HG02870 (cell line): ENCODE measurements around the gene SIRPB2.

Source experiments
- ATAC-seq: cut with Tn5 transposase; IDR thresholded peaks from one replicate; pipeline ENCODE4 v1.9.1; 2021; ENCODE audit warnings: mild to moderate bottlenecking, moderate library complexity; ENCODE audit not compliant: unreplicated experiment

The SIRPB2 gene

DNA sequence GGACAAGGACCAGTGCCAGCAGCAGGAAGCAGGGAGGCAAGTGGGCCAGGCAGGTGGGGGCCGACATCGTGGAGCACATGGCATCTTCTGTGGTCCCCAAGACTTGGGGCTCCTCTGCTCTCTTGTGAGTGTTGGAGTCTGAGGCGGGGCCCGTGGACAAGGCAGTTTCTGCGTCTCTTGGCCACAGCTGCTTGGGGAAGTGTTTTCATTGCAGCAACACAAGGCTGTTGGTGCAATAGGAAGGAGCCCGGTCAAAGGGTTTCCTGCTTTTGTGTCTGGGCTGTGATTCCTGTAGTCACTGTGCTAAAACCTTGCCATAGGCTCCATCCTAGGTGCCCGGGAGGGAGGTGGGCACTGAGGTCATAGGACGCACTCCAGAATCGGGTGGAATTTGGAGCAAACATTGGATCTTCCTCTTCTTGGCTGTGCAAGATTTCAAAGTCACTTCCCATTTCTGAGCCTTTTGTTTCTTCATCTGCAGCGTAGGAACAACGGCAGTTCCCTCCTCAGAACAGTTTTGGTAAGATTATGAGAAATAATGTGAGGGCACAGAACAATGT lies at the start of gene SIRPB2:
Gene SIRPB2 (minus strand): TSS at position 140 of the 560 bp plus-strand sequence. CDS start 61 bp downstream, at position 79.
- ATAC-seq: no peak

DNA sequence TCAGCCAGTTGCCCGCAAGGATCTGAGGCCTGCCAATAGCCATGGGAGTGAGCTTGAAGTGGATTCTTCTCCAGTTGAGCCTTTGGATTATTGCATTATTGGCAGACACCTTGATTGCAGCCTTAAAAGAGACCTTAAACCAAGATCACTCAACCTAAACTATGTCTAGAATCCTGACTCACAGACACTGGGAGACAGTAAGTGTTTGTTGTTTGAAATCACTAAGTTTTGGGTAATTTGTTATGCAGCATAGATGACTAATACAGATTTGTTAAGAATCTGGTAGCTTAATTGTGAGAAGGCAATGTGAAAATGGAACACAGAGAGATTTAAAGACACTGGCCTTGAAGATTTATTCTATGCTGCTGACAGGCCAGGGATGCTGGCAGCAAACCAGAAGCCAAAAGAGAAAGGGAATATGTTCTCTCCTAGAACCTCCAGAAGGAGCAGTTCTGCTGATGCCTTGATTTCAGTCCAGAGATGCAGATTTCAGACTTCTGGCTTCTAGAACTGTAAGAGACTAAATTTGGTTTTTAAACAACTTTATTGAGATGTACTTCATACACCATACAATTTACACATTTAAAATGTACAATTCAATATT lies 48.7 kb upstream of the SIRPB2 start:
- no peak for ATAC-seq

DNA sequence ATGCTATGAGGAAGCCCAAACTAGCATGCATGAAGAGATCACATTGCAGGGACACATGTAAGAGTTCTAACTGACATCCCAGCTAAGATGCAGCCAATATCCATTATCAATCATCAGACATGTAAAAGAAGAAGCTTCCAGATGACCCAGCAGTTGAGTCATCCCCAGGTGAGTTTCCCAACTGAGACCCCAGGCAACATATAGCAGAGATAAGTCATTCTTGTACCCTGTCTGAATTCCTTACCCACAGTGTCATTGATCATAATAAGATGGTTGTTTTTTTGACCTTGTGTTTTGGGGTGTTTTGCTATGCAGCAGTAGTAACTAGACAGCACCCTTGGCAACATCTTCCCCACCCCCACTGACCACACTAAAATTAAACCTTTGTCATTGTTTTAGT lies 47.4 kb upstream of the SIRPB2 start:
- ATAC-seq: no peak

DNA sequence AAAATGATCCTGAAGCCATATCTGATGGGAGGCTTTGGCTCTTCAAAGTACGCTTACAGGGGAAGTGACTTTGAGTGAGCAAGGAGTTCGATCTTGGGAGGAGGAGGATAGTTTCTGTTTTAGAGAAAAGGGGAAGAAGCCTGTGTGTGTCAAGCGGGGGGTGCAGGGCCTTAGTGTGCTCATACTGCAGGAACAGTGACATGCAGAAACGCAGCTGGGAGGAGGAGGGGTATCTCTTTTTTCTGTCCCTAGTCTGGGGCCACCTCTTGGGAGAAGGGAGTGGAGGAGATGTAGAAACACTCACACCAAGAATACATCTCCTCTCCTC lies 46.5 kb upstream of the SIRPB2 start:
- ATAC-seq: no peak

DNA sequence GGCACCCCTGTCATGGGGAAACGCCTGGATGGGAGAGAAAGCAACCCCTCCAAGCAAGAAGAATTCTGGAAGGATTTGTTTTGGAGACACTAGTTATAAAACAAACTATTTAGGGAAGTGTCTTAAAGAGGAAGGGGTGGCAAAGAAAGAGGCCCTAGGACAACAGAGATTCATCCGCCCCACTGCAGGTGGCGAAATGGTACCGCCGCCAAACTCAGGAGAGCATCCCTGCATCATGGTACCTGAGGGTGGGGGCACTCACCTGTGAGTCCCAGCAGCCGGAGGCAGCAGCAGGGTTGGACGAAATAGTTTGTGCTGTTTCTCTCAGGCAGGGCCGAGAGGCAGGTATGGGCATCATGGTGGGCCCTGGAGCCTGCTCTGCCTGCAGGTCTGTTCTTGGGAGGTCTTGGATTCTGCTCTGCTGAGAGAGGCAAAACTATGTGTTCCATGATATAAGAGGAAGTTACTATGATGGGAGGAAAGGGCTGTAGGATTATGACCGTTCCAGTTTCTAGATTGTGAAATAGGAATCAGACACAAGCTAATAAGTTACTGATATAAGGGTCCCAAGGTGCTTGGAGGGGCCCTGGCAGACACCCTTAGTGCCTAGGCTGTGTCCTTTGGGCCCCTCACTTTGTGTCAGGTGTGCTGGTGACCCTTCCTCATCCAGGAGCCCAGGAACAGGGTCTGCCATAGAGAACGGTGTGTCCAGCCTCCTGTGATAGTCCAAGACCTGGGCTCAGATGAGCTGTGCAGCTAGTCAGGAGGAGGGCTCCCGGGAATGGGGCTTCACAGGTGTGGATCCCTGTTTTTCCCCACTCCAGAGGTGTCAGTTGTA lies 45.9 kb upstream of the SIRPB2 start:
- no peak for ATAC-seq

DNA sequence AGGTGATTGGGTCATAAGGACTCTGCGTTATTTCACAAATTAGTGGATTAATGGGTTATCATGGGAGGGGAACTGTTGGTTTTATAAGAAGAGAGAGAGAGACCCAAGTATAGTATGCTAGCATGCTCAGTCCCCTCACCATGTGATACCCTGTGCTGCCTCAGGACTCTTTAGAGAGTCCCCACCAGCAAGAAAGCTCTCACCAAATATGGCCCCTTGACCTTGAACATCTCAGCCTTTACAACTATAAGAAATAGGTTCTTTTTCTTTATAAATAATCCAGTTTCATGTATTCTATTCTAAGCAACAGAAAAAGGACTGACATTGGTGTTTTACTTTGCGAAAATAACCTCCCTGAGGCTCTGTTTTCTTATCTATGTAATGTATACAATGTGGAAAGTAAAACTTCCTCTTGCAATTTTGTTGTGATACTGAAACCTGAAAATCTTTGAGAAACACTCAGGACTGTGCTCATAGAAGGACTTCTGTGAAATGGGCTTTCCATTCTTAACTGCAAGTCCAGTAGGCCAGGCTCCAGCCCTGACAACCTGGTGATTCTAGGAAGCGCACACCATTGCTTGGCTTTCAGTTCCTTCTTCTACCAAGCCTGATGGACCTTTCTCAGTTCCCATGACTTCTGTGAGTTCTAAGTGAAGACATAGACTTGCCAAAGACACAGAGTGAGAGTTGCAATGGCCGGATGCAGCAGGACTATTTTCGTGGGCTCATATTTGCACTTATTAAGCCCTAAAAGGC lies 44.4 kb upstream of the SIRPB2 start:
- peak; percentile 80 for ATAC-seq

DNA sequence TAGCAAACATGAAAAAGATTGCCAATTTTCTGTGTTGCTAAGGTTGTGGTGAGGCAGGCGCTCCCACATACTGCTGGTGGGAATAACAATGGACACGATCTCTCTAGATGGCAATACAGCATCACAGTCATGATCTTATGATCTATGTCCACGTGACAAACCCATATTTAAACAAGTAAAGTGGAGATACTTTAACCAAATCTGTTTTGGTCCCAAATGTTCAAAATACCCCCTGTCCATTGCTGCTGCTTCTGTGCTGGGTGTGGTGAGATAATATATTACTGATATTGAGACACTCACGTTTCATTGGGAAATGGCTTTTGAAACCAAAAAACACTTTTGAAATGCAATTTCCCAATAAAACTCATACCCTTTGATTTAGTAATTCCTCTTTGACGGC lies 43.3 kb upstream of the SIRPB2 start:
- ATAC-seq: no peak

DNA sequence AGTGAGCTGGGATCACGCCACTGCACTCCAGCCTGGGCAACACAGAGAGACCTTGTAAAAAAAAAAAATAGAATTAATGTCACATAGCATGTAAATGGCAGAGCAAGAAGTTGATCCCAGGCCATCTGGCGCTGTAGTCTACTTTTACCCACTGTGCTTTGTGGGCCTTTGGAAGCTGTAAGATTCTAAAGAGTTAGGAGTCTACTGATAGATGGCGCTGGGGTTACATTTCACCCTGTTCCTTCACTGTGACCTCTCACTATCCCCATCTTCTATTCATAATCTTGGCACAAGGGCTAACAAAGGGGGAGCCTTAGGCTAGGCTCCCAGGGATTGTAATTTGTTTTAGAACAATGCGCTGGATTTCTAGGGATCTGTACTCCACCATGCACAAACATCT lies 41.8 kb upstream of the SIRPB2 start:
- ATAC-seq: no peak

DNA sequence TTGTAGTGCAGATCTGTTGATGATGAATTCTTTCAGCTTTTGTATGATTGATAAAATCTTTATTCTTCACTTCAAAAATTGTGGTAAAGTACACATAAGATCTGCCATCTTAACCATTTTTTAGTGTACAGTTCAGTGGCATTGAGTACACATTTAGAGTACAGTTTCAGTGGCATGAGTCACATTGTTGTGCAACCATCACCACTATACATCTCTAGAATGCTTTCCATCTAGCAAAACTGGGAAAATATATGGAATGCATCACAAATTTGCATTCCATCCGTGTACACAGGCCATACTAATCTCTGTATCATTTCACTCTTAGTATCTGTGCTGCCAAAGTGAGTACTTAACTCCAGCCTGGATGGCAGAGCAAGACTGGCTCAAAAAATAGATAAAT lies 37.6 kb upstream of the SIRPB2 start:
- ATAC-seq: no peak

DNA sequence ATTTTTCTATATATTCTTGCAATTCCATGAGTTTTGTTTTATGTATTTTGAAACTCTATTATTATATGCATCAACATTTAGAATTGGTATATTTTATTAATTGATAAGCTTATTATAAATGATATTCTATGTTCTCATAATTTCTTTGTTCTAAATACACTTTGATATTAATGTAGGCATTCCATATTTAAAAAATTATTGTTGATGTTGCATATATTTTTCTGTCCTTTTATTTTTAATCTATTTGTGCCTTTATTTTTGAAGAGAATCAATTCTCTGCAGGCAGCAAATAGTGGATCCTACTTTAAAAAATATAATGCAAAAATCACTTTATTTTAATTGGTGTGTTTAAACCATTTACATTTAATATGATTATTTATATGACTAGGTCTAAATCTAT lies 36.7 kb upstream of the SIRPB2 start:
- ATAC-seq: no peak

DNA sequence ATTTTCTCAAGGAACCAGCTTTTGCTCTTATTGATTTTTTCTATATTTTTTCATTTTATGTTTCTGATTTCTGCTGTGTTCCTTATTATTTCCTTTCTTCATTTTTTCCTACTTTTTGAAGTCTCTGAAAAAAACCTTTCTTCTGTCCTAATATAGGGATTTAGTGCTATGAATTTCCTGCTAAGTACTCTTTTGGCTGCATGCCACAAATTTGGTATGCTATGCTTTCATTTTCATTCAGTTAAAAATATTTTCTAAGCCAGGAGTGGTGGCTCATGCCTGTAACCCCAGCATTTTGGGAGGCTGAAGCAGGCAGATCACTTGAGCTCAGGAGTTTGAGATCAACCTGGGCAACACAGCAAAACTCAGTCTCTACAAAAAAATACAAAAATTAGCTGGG lies 35.7 kb upstream of the SIRPB2 start:
- no peak for ATAC-seq

DNA sequence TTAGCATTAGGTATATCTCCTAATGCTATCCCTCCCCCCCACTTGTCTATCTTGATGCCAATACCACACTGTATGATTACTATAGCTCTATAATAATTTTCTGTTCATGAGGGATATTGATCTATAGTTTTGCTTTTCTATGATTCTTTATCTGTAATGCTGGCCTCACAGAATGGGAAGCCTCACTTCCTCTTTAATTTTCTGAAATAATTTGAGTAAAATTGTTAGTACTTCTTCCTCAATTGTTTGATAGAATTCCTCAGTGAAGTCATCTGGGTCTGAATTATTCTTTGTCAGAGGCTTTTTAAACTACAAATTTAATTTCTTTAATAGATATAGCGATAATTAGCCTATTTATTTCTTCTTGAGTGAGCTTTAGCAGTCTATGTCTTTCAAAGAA lies 35.1 kb upstream of the SIRPB2 start:
- ATAC-seq: no peak

DNA sequence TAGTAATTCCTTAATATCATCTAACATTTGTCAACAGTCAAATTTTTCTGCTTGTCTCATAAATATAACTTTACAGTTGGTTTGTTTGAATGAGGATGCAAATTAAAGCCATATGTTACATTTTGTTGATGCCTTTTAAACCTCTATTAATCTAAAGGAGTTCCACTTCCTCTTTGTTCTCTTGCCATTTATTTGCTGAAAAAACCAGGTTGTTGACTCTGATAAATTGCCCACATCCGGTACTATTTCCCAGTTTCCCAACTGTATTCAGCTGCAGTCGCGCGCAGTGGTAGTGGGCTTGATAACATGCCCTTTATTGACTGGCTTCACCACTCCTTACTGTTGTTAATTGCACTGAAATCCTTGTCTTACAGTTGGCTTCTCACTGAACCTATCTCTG lies 32.8 kb upstream of the SIRPB2 start:
- ATAC-seq: no peak

DNA sequence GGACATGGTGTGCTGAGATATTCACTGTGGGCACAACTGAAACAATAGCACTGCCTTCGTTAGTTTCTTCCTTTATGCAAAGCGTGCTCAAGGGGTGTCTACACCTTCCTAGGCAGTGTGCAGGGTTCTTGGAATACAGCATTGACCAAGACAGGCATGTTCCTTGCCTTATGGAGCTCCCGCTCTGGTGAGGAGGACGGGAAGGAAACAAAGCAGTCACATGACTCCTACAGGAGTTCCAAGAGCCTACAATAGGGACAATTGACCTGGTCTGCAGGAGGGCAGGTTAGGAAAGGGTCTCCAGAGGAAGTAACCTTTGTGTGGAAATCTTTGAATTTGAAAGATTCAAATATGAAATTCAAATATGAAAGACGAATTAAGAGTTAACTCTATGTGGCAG lies 25.8 kb upstream of the SIRPB2 start:
- ATAC-seq: no peak

DNA sequence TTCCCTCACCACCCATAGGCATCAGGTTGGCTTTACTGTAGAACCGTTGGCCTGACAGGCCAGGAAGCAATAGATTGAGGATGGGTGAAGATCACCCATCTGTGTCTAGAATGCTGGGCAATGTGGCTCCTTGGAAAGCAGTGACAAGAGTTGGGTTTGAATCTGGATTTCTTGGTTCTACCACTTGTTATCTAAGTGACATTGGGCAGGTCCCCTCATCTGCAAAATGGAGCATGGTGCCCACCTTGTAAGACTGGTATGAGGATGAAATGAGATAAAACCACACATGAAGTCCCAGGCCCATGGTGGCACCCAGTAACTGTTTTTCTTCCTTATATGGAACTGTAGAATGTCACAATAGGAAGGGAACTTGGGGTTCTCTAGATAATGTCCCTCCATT lies 22.6 kb upstream of the SIRPB2 start:
- ATAC-seq: no peak

DNA sequence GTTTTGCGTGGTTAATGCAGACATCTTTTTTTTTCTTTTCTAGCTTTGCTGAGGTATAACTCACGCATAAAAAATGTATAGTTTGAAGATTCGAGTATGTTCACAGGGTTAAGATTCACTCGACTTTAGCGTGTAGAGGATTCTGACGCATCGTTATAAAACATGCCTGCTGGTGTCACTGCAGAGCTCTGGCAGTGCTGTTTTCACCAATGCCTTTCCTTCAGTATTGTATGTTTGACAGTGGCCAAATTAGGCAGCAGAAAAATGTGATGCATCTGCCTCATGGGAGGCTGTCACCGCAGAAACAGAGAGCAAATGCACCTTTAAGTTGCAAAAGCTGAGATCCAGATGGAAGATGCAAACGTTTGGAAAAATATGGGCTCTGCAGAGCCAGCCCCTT lies 18.0 kb upstream of the SIRPB2 start:
- no peak for ATAC-seq

DNA sequence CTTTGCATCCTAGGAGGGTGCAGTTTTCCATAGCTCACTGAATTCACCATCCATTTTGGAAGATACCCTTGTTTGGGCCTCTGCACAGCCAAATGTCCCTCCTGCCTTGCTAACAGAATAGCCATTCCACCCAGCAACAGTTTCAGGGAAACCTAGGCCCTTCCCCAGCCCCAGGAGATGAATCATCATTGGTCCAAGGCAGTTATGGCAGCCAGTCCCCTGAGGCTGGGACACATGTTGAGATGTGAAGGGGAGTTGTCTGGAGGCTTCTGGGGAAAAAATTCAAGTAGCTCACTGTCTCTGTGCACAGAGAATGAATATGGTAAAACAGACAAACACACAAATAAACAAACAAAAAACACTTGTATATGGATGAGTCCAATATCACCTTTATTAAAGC lies 17.4 kb upstream of the SIRPB2 start:
- ATAC-seq: no peak

DNA sequence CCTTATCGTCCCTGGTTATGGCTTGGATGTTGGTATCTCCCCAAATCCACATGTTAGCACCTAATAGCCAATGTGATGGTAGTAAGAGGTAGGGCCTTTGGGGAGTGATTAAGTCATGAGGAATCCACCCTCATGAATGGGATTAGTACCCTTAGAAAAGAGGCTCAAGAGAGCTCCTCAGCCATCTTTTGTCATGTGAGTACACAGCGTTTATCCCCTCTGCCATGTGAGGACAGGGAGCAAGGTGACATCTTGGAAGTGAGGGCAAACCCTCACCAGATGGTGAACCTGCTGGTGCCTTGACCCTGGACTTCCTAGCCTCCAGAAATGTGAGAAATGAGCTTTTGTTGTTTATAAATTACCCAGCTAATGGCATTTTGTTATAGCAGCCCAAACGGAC lies 16.1 kb upstream of the SIRPB2 start:
- ATAC-seq: no peak

DNA sequence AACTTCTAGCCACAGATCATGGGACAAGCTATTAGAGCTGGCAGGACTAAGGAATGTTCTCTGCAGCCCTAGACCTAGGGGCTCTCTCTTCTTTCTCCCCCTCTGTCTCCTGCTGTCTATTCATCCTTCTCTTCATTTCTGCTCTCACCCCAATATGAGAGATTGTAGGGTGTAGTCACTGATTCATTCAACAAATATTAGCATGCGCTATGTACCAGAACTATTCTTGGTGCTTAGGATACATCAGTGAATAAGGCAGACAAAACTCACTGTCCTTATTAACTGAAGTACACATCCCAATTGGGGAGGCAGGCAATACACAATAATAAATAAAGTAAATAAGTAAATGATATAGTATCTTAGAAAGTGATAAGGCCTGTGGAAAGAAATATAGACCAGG lies 14.7 kb upstream of the SIRPB2 start:
- ATAC-seq: no peak

DNA sequence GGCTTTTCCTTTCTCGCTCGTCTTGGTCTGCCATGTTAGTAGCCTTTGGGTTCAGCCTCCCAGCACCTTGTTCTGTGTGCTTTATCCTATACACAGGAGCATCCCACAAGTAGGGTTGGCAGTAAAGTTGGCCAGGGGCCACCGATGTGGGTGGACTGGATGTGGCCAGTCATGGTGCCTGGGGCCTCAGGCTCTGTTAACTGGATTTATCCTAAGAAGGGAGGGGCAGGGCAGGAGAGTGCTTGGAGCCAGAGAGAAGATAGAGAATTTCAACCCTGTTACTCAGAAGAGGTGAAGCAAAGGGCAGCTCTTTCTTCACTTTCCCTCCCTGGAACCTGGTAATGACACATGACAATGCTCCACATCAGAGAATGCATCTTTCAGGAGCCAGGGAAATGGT lies 14.1 kb upstream of the SIRPB2 start:
- no peak for ATAC-seq

DNA sequence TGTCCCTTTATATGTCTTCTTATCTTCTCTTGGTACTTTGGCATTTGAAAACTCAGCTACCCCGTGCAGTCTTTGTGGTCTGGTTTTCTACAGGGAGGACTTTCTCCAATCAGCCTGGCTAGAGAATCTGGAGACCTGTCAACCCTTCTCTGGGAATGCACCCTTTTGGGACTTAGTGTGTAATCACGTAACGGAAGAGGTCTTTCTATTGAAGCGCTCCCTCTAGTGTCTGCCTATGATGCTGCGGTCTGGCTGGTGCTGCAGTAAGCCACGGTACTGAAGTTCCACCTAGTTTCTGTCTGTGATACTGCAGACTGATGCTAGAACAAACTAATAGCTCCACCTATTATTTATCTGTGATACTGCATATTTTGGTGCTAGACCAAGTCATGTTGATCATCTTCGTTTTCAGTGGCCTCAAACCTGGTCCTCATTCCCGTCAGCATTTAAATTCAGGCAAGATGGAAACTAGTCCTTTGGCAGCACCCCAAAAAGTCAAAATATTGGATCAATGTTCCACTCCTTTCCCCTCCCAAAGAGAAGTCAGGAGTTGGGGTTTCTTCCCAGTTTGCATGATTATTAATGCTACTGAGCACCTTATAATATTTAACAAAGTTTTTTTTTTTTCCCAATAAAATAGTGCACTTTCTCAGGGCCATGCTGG lies 12.5 kb upstream of the SIRPB2 start:
- peak; percentile 97 for ATAC-seq
